Neural cell (in vitro differentiated cells): ENCODE measurements around the gene TENT5C. TPM values are rescaled to one million over a fixed set of nuclear protein-coding genes. Genes with fewer than 3 reads are reported as not detected.

ENCODE experiments used
- H2AFZ ChIP-seq: fragments of 200-600, 300-800 bp; sonication (generic), shearing (Covaris generic); 2 replicates; pipeline ENCODE4 v1.6.0; 2014; ENCODE audit warnings: low read depth, mild to moderate bottlenecking, antibody characterized with exemption, low read length, moderate library complexity
- H3F3A ChIP-seq: fragments of 200-600 bp; shearing (Covaris generic); 2 replicates; pipeline ENCODE4 v1.6.1; 2016; ENCODE audit warnings: mild to moderate bottlenecking, moderate library complexity, mixed read lengths, antibody characterized with exemption, low read length; ENCODE audit not compliant: insufficient read depth, poor library complexity, severe bottlenecking
- H3K27ac ChIP-seq: fragments of 200-600, 300-800 bp; sonication (generic), shearing (Covaris generic); 2 replicates; pipeline ENCODE4 v1.5.1; 2014; ENCODE audit warnings: mild to moderate bottlenecking, low read length, moderate library complexity
- H3K27me3 ChIP-seq: fragments of 300-800, 200-600 bp; sonication (generic), shearing (Covaris generic); 2 replicates; pipeline ENCODE4 v1.6.0; 2014; ENCODE audit warnings: mild to moderate bottlenecking, low read depth, low read length, moderate library complexity; ENCODE audit not compliant: insufficient read depth
- H3K36me3 ChIP-seq: fragments of 300-800, 200-600 bp; sonication (generic), shearing (Covaris generic); 2 replicates; pipeline ENCODE4 v1.5.1; 2014; ENCODE audit warnings: mild to moderate bottlenecking, antibody characterized with exemption, low read length, moderate library complexity; ENCODE audit not compliant: insufficient read depth
- H3K4me2 ChIP-seq: fragments of 300-800, 200-600 bp; sonication (generic), shearing (Covaris generic); 2 replicates; pipeline ENCODE4 v1.6.0; 2014; ENCODE audit warnings: mild to moderate bottlenecking, low read length
- H3K4me3 ChIP-seq: fragments of 300-800, 200-600 bp; sonication (generic), shearing (Covaris generic); 2 replicates; pipeline ENCODE4 v1.5.1; 2014; ENCODE audit warnings: mild to moderate bottlenecking, low read length, moderate library complexity
- H3K79me2 ChIP-seq: fragments of 200-600 bp; shearing (Covaris generic); replicated peaks from 2 replicates; pipeline ENCODE4 v1.6.0; 2014; ENCODE audit warnings: mild to moderate bottlenecking, low read length, moderate library complexity; ENCODE audit not compliant: insufficient read depth
- H3K9ac ChIP-seq: fragments of 300-800, 200-600 bp; sonication (generic), shearing (Covaris generic); 2 replicates; pipeline ENCODE4 v1.6.1; 2016; ENCODE audit warnings: mild to moderate bottlenecking, low read length, mixed read lengths
- H3K9me2 ChIP-seq: fragments of 200-600 bp; shearing (Covaris generic); 2 replicates; pipeline ENCODE4 v1.6.1; 2016; ENCODE audit warnings: mild to moderate bottlenecking, low read length, mixed read lengths; ENCODE audit not compliant: insufficient read depth
- H3K9me3 ChIP-seq: fragments of 200-600, 300-800 bp; sonication (generic), shearing (Covaris generic); 2 replicates; pipeline ENCODE4 v1.6.1; 2016; ENCODE audit warnings: mild to moderate bottlenecking, mixed run types, low read length, moderate library complexity, mixed read lengths
- H4K20me1 ChIP-seq: fragments of 200-600 bp; shearing (Covaris generic); 2 replicates; pipeline ENCODE4 v1.6.1; 2016; ENCODE audit warnings: mild to moderate bottlenecking, mixed run types; ENCODE audit not compliant: insufficient read depth
- EP300 ChIP-seq: fragments of 450-650 bp; conservative IDR thresholded peaks from 2 replicates; pipeline ENCODE4 v1.6.1; 2014; ENCODE audit warnings: antibody characterized with exemption, mild to moderate bottlenecking, moderate library complexity; ENCODE audit not compliant: poor library complexity, severe bottlenecking
- EZH2 ChIP-seq: fragments of 200-600, 300-800 bp; shearing (Covaris generic), sonication (generic); IDR thresholded peaks from 2 replicates; pipeline ENCODE4 v1.6.1; 2014; ENCODE audit warnings: antibody characterized with exemption, low read length, borderline replicate concordance, mild to moderate bottlenecking; ENCODE audit not compliant: insufficient read depth, poor library complexity, severe bottlenecking
- MXI1 ChIP-seq: fragments of 450-650 bp; conservative IDR thresholded peaks from 2 replicates; pipeline ENCODE4 v1.6.1; 2014; ENCODE audit warnings: antibody characterized with exemption, mild to moderate bottlenecking; ENCODE audit not compliant: poor library complexity, severe bottlenecking
- POLR2AphosphoS5 ChIP-seq: IDR thresholded peaks from 2 replicates; pipeline ENCODE4 v1.6.1; 2012
- RAD21 ChIP-seq: fragments of 450-650 bp; conservative IDR thresholded peaks from 2 replicates; pipeline ENCODE4 v1.6.1; 2014; ENCODE audit warnings: antibody characterized with exemption, mild to moderate bottlenecking, moderate library complexity
- SMC3 ChIP-seq: fragments of 450-650 bp; conservative IDR thresholded peaks from 2 replicates; pipeline ENCODE4 v1.6.1; 2014; ENCODE audit warnings: antibody characterized with exemption, mild to moderate bottlenecking, moderate library complexity; ENCODE audit not compliant: poor library complexity
- TAF1 ChIP-seq: IDR thresholded peaks from 2 replicates; pipeline ENCODE4 v1.6.1; 2012; ENCODE audit warnings: low read depth
- polyA plus RNA-seq: library from polyadenylated mRNA; depleted of rRNA; stranded (reverse); fragments of >200 nt; gene quantifications from 2 replicates; pipeline ENCODE4 v1.2.3, GENCODE V29; 2014
- TF ChIP-seq, protein P1 (sequence below): fragments of 450-650 bp; IDR thresholded peaks from 2 replicates; pipeline ENCODE4 v1.5.1; 2014; ENCODE audit warnings: antibody characterized with exemption, mild to moderate bottlenecking, moderate library complexity; ENCODE audit not compliant: poor library complexity, severe bottlenecking
- TF ChIP-seq, protein P2 (sequence below): IDR thresholded peaks from 2 replicates; pipeline ENCODE4 v1.6.1; 2012; ENCODE audit warnings: borderline replicate concordance

Gene TENT5C
- polyA plus RNA-seq, 1 donor from 2014 or later = 0.05 TPM

DNA sequence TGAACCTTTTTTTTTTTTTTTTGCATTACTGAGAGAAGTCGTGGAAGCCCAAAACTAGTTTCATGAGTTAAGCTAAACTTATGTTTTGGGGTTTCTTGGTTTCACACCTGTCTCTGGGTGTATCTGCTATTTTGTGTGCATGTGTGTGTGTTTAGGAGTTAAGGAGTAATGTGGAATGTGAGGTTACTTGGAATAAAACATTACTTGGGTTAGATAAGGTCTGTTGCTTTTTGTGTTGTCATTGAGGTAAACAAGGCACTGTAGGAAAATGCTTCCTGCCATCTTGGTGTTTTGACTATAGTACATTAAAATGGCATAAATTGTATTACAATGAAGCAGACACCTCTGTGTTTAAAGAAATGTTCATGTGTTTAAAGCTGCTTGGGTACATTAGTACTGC is 2.9 kb downstream of the TENT5C start:
- Histone ChIP-seq H3K79me2 (no peaks in the 10 kb centered on the region), H4K20me1 (no peaks in the 10 kb centered on the region), H3F3A (no peaks in the 10 kb centered on the region), H2AFZ (no peak overlapping the region), H3K36me3 (no peaks in the 10 kb centered on the region), H3K4me2 (no peak overlapping the region), H3K4me3 (no peak overlapping the region), H3K9me2 (no peaks in the 10 kb centered on the region), H3K27me3 (peaks cover 37% of the 10 kb centered on the region), H3K9ac (no peak overlapping the region), H3K27ac (no peak overlapping the region), H3K9me3 (no peaks in the 10 kb centered on the region)
- TF ChIP-seq POLR2AphosphoS5 (no peak), EZH2 (no peak), SMC3 (no peak), MXI1 (no peak), RAD21 (no peak), EP300 (no peak), TAF1 (no peak)
- TF ChIP-seq, protein P1, sequence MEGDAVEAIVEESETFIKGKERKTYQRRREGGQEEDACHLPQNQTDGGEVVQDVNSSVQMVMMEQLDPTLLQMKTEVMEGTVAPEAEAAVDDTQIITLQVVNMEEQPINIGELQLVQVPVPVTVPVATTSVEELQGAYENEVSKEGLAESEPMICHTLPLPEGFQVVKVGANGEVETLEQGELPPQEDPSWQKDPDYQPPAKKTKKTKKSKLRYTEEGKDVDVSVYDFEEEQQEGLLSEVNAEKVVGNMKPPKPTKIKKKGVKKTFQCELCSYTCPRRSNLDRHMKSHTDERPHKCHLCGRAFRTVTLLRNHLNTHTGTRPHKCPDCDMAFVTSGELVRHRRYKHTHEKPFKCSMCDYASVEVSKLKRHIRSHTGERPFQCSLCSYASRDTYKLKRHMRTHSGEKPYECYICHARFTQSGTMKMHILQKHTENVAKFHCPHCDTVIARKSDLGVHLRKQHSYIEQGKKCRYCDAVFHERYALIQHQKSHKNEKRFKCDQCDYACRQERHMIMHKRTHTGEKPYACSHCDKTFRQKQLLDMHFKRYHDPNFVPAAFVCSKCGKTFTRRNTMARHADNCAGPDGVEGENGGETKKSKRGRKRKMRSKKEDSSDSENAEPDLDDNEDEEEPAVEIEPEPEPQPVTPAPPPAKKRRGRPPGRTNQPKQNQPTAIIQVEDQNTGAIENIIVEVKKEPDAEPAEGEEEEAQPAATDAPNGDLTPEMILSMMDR = no peak
- TF ChIP-seq, protein P2, sequence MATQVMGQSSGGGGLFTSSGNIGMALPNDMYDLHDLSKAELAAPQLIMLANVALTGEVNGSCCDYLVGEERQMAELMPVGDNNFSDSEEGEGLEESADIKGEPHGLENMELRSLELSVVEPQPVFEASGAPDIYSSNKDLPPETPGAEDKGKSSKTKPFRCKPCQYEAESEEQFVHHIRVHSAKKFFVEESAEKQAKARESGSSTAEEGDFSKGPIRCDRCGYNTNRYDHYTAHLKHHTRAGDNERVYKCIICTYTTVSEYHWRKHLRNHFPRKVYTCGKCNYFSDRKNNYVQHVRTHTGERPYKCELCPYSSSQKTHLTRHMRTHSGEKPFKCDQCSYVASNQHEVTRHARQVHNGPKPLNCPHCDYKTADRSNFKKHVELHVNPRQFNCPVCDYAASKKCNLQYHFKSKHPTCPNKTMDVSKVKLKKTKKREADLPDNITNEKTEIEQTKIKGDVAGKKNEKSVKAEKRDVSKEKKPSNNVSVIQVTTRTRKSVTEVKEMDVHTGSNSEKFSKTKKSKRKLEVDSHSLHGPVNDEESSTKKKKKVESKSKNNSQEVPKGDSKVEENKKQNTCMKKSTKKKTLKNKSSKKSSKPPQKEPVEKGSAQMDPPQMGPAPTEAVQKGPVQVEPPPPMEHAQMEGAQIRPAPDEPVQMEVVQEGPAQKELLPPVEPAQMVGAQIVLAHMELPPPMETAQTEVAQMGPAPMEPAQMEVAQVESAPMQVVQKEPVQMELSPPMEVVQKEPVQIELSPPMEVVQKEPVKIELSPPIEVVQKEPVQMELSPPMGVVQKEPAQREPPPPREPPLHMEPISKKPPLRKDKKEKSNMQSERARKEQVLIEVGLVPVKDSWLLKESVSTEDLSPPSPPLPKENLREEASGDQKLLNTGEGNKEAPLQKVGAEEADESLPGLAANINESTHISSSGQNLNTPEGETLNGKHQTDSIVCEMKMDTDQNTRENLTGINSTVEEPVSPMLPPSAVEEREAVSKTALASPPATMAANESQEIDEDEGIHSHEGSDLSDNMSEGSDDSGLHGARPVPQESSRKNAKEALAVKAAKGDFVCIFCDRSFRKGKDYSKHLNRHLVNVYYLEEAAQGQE = no peak

DNA sequence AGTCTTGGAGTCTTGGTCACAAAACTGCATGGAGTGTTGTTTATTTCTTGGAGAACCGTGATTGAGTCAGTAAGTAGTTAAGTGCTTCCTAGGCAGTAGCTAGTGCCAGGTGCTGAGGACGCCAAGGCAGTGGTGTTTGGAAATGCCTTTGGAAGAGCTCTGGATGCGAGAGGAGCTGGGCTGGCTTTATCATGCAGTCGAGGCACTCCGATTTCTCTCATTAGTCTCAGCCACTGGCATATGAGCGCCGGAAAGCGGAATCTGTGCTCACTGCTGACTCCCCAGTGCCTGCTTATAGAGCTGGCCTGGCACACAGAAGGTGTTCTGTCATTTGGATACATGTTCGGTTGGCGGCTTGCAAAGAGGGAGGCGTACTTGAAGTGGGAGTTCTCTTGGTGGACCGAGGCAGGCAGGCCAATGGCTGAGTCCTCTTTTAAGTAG is 3.6 kb downstream of the TENT5C start:
- H3K27ac ChIP-seq = no peak overlapping the region
- H3F3A ChIP-seq = no peaks in the 10 kb centered on the region
- H3K27me3 ChIP-seq = peaks cover 37% of the 10 kb centered on the region

More for the DNA sequence above, 3.6 kb downstream of the TENT5C start:
- TF ChIP-seq, protein P1 = no peak
- TF ChIP-seq EZH2 (no peak), RAD21 (no peak)
- TF ChIP-seq, protein P2 = no peak
- Histone ChIP-seq H3K9me2 (no peaks in the 10 kb centered on the region), H3K4me3 (no peak overlapping the region), H4K20me1 (no peaks in the 10 kb centered on the region), H3K9me3 (no peaks in the 10 kb centered on the region), H2AFZ (no peak overlapping the region), H3K4me2 (no peak overlapping the region), H3K9ac (no peak overlapping the region), H3K79me2 (no peaks in the 10 kb centered on the region), H3K36me3 (no peaks in the 10 kb centered on the region)
